Heart left ventricle (tissue), 16 donors: Measurements from ENCODE around the gene FOXJ1. TPM values are rescaled to one million over a fixed set of nuclear protein-coding genes. Genes with fewer than 3 reads are reported as not detected.

Experiments used
- ATAC-seq, 4 donors: fragments of 200-7000 bp; cut with Tn5 transposase; one replicate each; pipeline ENCODE4 v1.9.1; 2020 to 2022; ENCODE audit warnings: moderate library complexity in 4 of 4, mild to moderate bottlenecking in 3 of 4, moderate number of reproducible peaks in 1 of 4
- DNase-seq, 5 donors: peaks; one replicate each; pipeline ENCODE4 v3.0.0-alpha.2; 2020
- H3K27ac ChIP-seq, 12 donors: fragments of 200-600 bp; sonication (generic) in 4 of 12; one replicate each; pipeline versions ENCODE4 v1.5.0 to v1.8.0; 2016 to 2022; ENCODE audit warnings: mild to moderate bottlenecking in 2 of 12
- H3K27me3 ChIP-seq, 9 donors: fragments of 200-600 bp; sonication (generic) in 2 of 9; one replicate each; pipeline versions ENCODE4 v1.5.1 to v1.8.0; 2016 to 2022; ENCODE audit warnings: mild to moderate bottlenecking in 3 of 9
- H3K36me3 ChIP-seq, 9 donors: fragments of 200-600 bp; sonication (generic) in 2 of 9; one replicate each; pipeline versions ENCODE4 v1.5.0 to v1.8.0; 2018 to 2022; ENCODE audit warnings: mild to moderate bottlenecking in 2 of 9
- H3K4me1 ChIP-seq, 12 donors: fragments of 200-600 bp; sonication (generic) in 4 of 12; one replicate each; pipeline versions ENCODE4 v1.5.0 to v1.8.0; 2016 to 2022; ENCODE audit warnings: mild to moderate bottlenecking in 3 of 12
- H3K4me3 ChIP-seq, 12 donors: fragments of 200-600 bp; sonication (generic) in 4 of 12; one replicate each; pipeline versions ENCODE4 v1.5.0 to v1.8.0; 2017 to 2022; ENCODE audit warnings: mild to moderate bottlenecking in 9 of 12, moderate library complexity in 4 of 12
- H3K9me3 ChIP-seq, 12 donors: fragments of 200-600 bp; sonication (generic) in 4 of 12; one replicate each; pipeline versions ENCODE4 v1.5.0 to v1.8.0; 2016 to 2022; ENCODE audit warnings: mild to moderate bottlenecking in 1 of 12
- POLR2A ChIP-seq, 2 donors: fragments of 450-650 bp; IDR thresholded peaks; one replicate each; pipeline ENCODE4 v1.6.1; 2017; ENCODE audit warnings: antibody characterized with exemption in 2 of 2, mild to moderate bottlenecking in 2 of 2, moderate library complexity in 2 of 2
- WGBS, 4 donors: extraction: QIAGEN DNeasy Blood & Tissue Kit in 2 of 4; methylation state at CpG; one replicate each; pipeline versions ENCODE4 v1.1.5 to v1.1.7; 2013 to 2018; 5-methylcytosine and 5-hydroxymethylcytosine counted together
- intact Hi-C, 10 donors: fragments of 100-400 bp; cut with DNase I; formaldehyde crosslinking; loops; one replicate each; pipeline versions ENCODE4 v1.11.1 to v1.14.2; 2022
- polyA plus RNA-seq, 2 donors: library from polyadenylated mRNA; stranded (reverse); fragments of 200-250 nt; gene quantifications; one replicate each; pipeline ENCODE4 v1.2.3, GENCODE V29; 2013
- total RNA-seq, 9 donors: library from RNA; depleted of rRNA in 2 of 9; stranded (reverse); fragments of >200 nt in 2 of 9; fragmentation: NEBNext Ultra II Directional in 3 of 9; extraction: Animal tissue kit (Norgen Biotek cat#: 25700) in 3 of 9; gene quantifications; one replicate each; pipeline versions ENCODE4 v1.1.0 to v1.2.4, GENCODE V29; 2016 to 2023
- TF ChIP-seq, protein P1 (sequence below), 12 donors: fragments of 200-600 bp; sonication (generic) in 4 of 12; IDR thresholded peaks; one replicate each; pipeline versions ENCODE4 v1.5.0 to v1.8.0; 2018 to 2022; ENCODE audit warnings: antibody characterized with exemption in 12 of 12, mild to moderate bottlenecking in 5 of 12
- donor health status: ischemic (EF 13 %, LVEDD 7.1; RV severe dilation, severe dysfunction).
- donor health status: healthy with polysubstance abuse.
- donor health status: DM: no; HTN: yes; CAD: no.
- donor health status: DM: no; HTN: no; CAD: no.
- donor health status: ischemic (EF 25% LVEDD 6.9; RV normal size, moderate dysfunction).
- donor health status: ischemic (EF 25% LVEDD 5.7; RV mildly dilated, moderate dysfunction).
- donor health status: healthy.
- donor health status: DM: yes; HTN: yes; CAD: no.
- donor health status: ischemic (EF 35%, LVEDD 5.7; RV mildly dilated, moderate dysfunction).
- donor health status: nonischemic (EF 11% LVEDD 7.7; RV severe dilation, severe dysfunction).
- donor health status: DM: yes; HTN: yes; CAD: no.
- donor health status: PGD.
- donor health status: ischemic (EF 29% LVEDD 5.4; RV normal size, mild dysfunction).
- donor health status: nonischemic (EF 23%, LVEDD 6.1; RV moderate dilation, normal function).

Gene FOXJ1
- total and polyA plus RNA-seq, 11 donors, result not detected

DNA sequence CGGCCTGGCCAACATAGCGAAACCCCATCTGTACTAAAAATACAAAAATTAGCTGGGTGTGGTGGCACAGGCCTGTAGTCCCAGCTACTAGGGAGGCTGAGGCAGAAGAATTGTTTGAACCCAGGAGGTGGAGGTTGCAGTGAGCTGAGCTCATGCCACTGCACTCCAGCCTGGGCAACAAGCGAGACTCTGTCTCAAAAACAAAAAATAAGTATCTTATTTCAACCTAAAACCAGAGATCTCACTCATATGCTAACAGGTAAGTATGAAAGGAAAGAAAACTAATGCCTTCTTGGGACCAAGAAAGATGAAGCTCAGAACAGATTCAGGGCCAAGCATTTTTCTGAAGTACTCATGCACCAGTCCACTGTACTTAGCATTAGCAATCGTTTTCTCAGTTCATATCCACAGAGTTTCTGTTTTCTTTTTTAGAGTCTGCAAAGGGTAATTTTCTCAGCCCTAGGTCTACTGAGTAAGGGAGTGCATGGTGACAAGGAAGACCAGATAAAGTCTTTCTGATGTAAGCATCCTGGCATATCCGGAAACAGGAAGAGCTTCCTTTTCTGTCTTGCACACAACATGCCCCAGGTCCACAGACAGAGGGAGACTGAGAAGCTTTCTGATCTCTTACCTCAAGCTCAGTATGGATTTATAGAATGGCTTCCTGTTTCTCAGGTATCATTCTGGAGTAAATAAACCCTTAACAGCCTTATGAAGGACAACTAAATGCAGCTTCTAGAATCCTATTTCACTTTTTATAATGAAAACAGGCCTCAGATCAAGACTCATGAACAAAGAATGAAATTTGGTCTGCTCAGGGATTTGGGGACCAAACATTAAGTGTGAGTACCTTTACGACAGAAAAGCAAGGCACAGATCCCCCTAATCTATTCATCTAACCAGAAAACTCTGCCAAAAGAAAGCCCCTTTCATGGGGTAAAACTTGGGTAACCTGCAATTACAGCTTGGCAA is 38.7 kb upstream of the FOXJ1 start:
- 78 to 83% (median 80%) methylated on average over 6 of the region's 6 CpGs for WGBS, 4 donors
- no peak for ATAC-seq
- Histone ChIP-seq H3K4me3 (no peak overlapping the region), H3K27ac (peak overlapping the region in 1 of 12 donors; percentile 46), H3K4me1 (peaks cover 0 to 13% (median 4%) of the 10 kb centered on the region in 12 donors), H3K36me3 (no peaks in the 10 kb centered on the region), H3K27me3 (no peaks in the 10 kb centered on the region), H3K9me3 (no peaks in the 10 kb centered on the region)
- TF ChIP-seq, protein P1, sequence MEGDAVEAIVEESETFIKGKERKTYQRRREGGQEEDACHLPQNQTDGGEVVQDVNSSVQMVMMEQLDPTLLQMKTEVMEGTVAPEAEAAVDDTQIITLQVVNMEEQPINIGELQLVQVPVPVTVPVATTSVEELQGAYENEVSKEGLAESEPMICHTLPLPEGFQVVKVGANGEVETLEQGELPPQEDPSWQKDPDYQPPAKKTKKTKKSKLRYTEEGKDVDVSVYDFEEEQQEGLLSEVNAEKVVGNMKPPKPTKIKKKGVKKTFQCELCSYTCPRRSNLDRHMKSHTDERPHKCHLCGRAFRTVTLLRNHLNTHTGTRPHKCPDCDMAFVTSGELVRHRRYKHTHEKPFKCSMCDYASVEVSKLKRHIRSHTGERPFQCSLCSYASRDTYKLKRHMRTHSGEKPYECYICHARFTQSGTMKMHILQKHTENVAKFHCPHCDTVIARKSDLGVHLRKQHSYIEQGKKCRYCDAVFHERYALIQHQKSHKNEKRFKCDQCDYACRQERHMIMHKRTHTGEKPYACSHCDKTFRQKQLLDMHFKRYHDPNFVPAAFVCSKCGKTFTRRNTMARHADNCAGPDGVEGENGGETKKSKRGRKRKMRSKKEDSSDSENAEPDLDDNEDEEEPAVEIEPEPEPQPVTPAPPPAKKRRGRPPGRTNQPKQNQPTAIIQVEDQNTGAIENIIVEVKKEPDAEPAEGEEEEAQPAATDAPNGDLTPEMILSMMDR (IDR thresholded peaks at IDR 0.05), result no peak
- TF ChIP-seq POLR2A (IDR thresholded peaks at IDR 0.05), result no peak
- DNase-seq, result no peak
- intact Hi-C loops, result loop anchor here in 9 of 10 donors (2.0 to 10.0 kb wide), 5 partner anchors 57 to 165 kb away; no protein-coding TSS in a partner anchor

GRCh38 chr17:76178124-76178523 is 37.1 kb upstream of the FOXJ1 start:
- H3K27me3 ChIP-seq, result no peaks in the 10 kb centered on the region
- no peaks in the 10 kb centered on the region for H3K9me3 ChIP-seq
- DNase-seq (no peak), ATAC-seq (no peak)
- H3K4me3 ChIP-seq, result no peak overlapping the region
- intact Hi-C loops, result loop anchor here in 1 of 10 donors (10.0 kb wide), 1 partner anchor 163 kb away; no protein-coding TSS in a partner anchor
- no peaks in the 10 kb centered on the region for H3K36me3 ChIP-seq
- H3K4me1 ChIP-seq, result peaks cover 0 to 13% (median 4%) of the 10 kb centered on the region in 12 donors
- no peak overlapping the region for H3K27ac ChIP-seq
- TF ChIP-seq, protein P1 (IDR thresholded peaks at IDR 0.05), result no peak
- TF ChIP-seq POLR2A (IDR thresholded peaks at IDR 0.05), result no peak
- 89 to 96% (median 95%) methylated on average over 10 of the region's 10 CpGs for WGBS, 4 donors

GRCh38 chr17:76176701-76177574 is 35.9 kb upstream of the FOXJ1 start:
- Histone ChIP-seq H3K27me3 (no peaks in the 10 kb centered on the region), H3K4me1 (peaks cover 0 to 12% (median 2%) of the 10 kb centered on the region in 12 donors), H3K4me3 (no peak overlapping the region), H3K9me3 (no peaks in the 10 kb centered on the region), H3K36me3 (no peaks in the 10 kb centered on the region), H3K27ac (no peak overlapping the region)
- no peak for DNase-seq
- peak in 1 of 4 donors; percentile 20 for ATAC-seq
- 94 to 97% (median 96%) methylated on average over 24 to 34 of the region's 34 CpGs for WGBS, 4 donors
- TF ChIP-seq, protein P1 (IDR thresholded peaks at IDR 0.05), result no peak
- no peak for TF ChIP-seq POLR2A (IDR thresholded peaks at IDR 0.05)
- intact Hi-C loops, result loop anchor here in 1 of 10 donors (10.0 kb wide), 1 partner anchor 162 kb away; no protein-coding TSS in a partner anchor
